Gastrocnemius medialis (tissue), 4 donors: ENCODE results near the gene DOCK4.

Source experiments
- POLR2A ChIP-seq, 2 donors: fragments of 450-650 bp; IDR thresholded peaks; one replicate each; pipeline ENCODE4 v1.6.1; 2017; ENCODE audit warnings: antibody characterized with exemption in 2 of 2, mild to moderate bottlenecking in 2 of 2, moderate library complexity in 2 of 2
- TF ChIP-seq, protein P1 (sequence below), 5 experiments: fragments of 450-650 bp in 3 of 5; fragments of 200-600 bp in 2 of 5; sonication (generic) in 2 of 5; IDR thresholded peaks in 4 of 5; conservative IDR thresholded peaks in 1 of 5; 1 replicate in 4 of 5; 2 replicates in 1 of 5; pipeline ENCODE4 v1.5.1; 2016 to 2019; ENCODE audit warnings: antibody characterized with exemption in 5 of 5, mild to moderate bottlenecking in 3 of 5, moderate library complexity in 3 of 5

DNA sequence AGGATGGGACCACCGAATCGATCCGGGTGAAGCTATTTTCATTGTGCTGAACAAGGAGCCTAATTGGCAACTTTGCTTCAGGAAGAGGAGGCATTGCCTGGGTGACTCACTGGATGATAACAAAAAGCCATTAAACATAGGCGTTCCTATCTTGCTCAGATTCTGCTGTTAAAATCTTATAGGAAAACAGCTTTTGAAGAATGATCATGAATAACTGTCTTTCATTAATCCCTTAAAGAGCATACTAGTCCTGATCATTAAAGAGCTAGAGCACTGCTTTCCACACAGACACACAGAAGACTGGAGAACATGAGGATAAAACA, 469.7 kb downstream of the DOCK4 start:
- TF ChIP-seq POLR2A (IDR thresholded peaks at IDR 0.05), result no peak
- TF ChIP-seq, protein P1, sequence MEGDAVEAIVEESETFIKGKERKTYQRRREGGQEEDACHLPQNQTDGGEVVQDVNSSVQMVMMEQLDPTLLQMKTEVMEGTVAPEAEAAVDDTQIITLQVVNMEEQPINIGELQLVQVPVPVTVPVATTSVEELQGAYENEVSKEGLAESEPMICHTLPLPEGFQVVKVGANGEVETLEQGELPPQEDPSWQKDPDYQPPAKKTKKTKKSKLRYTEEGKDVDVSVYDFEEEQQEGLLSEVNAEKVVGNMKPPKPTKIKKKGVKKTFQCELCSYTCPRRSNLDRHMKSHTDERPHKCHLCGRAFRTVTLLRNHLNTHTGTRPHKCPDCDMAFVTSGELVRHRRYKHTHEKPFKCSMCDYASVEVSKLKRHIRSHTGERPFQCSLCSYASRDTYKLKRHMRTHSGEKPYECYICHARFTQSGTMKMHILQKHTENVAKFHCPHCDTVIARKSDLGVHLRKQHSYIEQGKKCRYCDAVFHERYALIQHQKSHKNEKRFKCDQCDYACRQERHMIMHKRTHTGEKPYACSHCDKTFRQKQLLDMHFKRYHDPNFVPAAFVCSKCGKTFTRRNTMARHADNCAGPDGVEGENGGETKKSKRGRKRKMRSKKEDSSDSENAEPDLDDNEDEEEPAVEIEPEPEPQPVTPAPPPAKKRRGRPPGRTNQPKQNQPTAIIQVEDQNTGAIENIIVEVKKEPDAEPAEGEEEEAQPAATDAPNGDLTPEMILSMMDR (IDR thresholded peaks at IDR 0.05 in 4 of 5, conservative IDR thresholded peaks at IDR 0.05 in 1 of 5), result no peak
